Measurements from ENCODE around the gene TCIRG1.

- no peak for TF ChIP-seq TSHZ2 (CRISPR knock-in tag; IDR thresholded peaks at IDR 0.05)
- TF ChIP-seq TOX (CRISPR knock-in tag; IDR thresholded peaks at IDR 0.05; ENCODE audit: borderline replicate concordance): no peak
- TF ChIP-seq PATZ1 (CRISPR knock-in tag; IDR thresholded peaks at IDR 0.05; ENCODE audit: borderline replicate concordance): no peak
- no peak for TF ChIP-seq SNAI2 (CRISPR knock-in tag; IDR thresholded peaks at IDR 0.05)
- TF ChIP-seq CSRNP3 (CRISPR knock-in tag; IDR thresholded peaks at IDR 0.05): no peak
- TF ChIP-seq ZNF8 (CRISPR knock-in tag; IDR thresholded peaks at IDR 0.05): no peak
- TF ChIP-seq OSR1 (CRISPR knock-in tag; IDR thresholded peaks at IDR 0.05): no peak
- no peak for TF ChIP-seq TCF4 (CRISPR knock-in tag; IDR thresholded peaks at IDR 0.05; ENCODE audit: borderline replicate concordance)
- TF ChIP-seq ARNTL (CRISPR knock-in tag; IDR thresholded peaks at IDR 0.05; ENCODE audit: borderline replicate concordance, low read depth): no peak
- no peak for TF ChIP-seq ZNF70 (CRISPR knock-in tag; IDR thresholded peaks at IDR 0.05)
- TF ChIP-seq GLIS3 (CRISPR knock-in tag; IDR thresholded peaks at IDR 0.05): no peak
- TF ChIP-seq CREB5 (CRISPR knock-in tag; IDR thresholded peaks at IDR 0.05; ENCODE audit: low read depth): no peak
Measured at GRCh38 chr11:68031144-68031464, 7.7 kb upstream of the TCIRG1 start.

Data from SK-N-SH treated with all-trans-retinoic acid at 6 μM for 48 hours (cell line).